ENCODE measurements around the gene LZTS2. TPM values are rescaled to one million over a fixed set of nuclear protein-coding genes. Genes with fewer than 3 reads are reported as not detected.

The LZTS2 gene, protein sequence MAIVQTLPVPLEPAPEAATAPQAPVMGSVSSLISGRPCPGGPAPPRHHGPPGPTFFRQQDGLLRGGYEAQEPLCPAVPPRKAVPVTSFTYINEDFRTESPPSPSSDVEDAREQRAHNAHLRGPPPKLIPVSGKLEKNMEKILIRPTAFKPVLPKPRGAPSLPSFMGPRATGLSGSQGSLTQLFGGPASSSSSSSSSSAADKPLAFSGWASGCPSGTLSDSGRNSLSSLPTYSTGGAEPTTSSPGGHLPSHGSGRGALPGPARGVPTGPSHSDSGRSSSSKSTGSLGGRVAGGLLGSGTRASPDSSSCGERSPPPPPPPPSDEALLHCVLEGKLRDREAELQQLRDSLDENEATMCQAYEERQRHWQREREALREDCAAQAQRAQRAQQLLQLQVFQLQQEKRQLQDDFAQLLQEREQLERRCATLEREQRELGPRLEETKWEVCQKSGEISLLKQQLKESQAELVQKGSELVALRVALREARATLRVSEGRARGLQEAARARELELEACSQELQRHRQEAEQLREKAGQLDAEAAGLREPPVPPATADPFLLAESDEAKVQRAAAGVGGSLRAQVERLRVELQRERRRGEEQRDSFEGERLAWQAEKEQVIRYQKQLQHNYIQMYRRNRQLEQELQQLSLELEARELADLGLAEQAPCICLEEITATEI
- total RNA-seq: 10 to 100 TPM; 11.6 to 13.8 TPM

- H3K4me1 Mint-ChIP-seq (ENCODE audit: low read depth): peaks cover 25% of the 10 kb centered on the region
- no peaks in the 10 kb centered on the region for H3K9me3 Mint-ChIP-seq (ENCODE audit: insufficient read depth)
These were observed at the start of gene LZTS2 for GRCh38 chr10:100999742-101000126. Gene LZTS2, plus strand, starts transcription at chr10:100999808. Its CDS starts 2,731 bp downstream, at chr10:101002539.

DNA sequence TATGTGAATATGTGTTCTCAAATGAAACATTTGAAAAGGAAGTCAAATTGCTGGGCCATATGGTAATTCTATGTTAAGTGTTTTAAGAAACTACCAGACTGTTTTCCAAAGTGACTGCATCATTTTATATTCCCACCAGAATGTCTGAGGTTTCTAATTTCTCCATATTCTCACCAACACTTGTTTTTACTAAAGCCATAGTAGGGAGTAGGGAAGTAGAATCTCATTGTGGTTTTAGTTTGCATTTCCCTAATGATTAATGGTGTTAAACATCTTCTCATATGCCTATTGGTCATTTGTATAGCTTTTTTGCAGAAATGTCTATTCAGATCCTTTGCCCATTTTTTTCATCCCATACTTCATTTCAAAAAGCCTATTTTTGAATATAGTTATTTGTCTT lies 39.4 kb upstream of the LZTS2 start:
- ChIA-PET POLR2A (no interaction called here), CTCF (no interaction called here)
- no peaks in the 10 kb centered on the region for H3K9me3 Mint-ChIP-seq (ENCODE audit: insufficient read depth)
- H3K4me3 Mint-ChIP-seq: no peak overlapping the region
- no peak overlapping the region for H3K27ac Mint-ChIP-seq
- DNase-seq: no peak
- H3K27me3 Mint-ChIP-seq (ENCODE audit: low read depth): no peaks in the 10 kb centered on the region
- no peak for ATAC-seq
- H3K36me3 Mint-ChIP-seq (ENCODE audit: low read depth): peaks cover 50% of the 10 kb centered on the region
- peaks cover 9% of the 10 kb centered on the region for H3K4me1 Mint-ChIP-seq (ENCODE audit: low read depth)

More at GRCh38 chr10:100999742-101000126, at the start of gene LZTS2:
- ChIA-PET POLR2A (no interaction called here), CTCF (interaction anchor here (0.6 to 10.1 kb wide), 8 partner anchors 8 to 50 kb away, joined by 3 to 154 read pairs (median 4); partner anchors contain the start of genes MRPL43 and TWNK)
- Mint-ChIP-seq H3K4me3 (peak within 1 kb of the TSS; percentile 75), H3K27me3 (ENCODE audit: low read depth) (peaks cover 3% of the 10 kb centered on the region), H3K36me3 (ENCODE audit: low read depth) (peaks cover under 1% of the 10 kb centered on the region), H3K27ac (peak within 1 kb of the TSS; percentile 86)
- peak; percentile 15 for ATAC-seq
- DNase-seq: no peak

- POLR2A ChIA-PET: no interaction called here
- DNase-seq (no peak), ATAC-seq (no peak)
- CTCF ChIA-PET: interaction anchor here (0.8 kb wide), 1 partner anchor 52 kb away, joined by 3 read pairs; no protein-coding TSS in a partner anchor
- H3K27ac Mint-ChIP-seq: no peak overlapping the region
- no peaks in the 10 kb centered on the region for H3K27me3 Mint-ChIP-seq (ENCODE audit: low read depth)
- H3K4me3 Mint-ChIP-seq: no peak overlapping the region
- H3K36me3 Mint-ChIP-seq (ENCODE audit: low read depth): peaks cover 43% of the 10 kb centered on the region
- no peaks in the 10 kb centered on the region for H3K4me1 Mint-ChIP-seq (ENCODE audit: low read depth)
- H3K9me3 Mint-ChIP-seq (ENCODE audit: insufficient read depth): no peaks in the 10 kb centered on the region
These were observed 37.1 kb upstream of the LZTS2 start for GRCh38 chr10:100962351-100963080.

- ATAC-seq (no peak), DNase-seq (no peak)
- Mint-ChIP-seq H3K9me3 (ENCODE audit: insufficient read depth) (no peaks in the 10 kb centered on the region), H3K27me3 (ENCODE audit: low read depth) (no peaks in the 10 kb centered on the region), H3K4me3 (no peak overlapping the region), H3K36me3 (ENCODE audit: low read depth) (peaks cover 40% of the 10 kb centered on the region), H3K4me1 (ENCODE audit: low read depth) (peaks cover under 1% of the 10 kb centered on the region), H3K27ac (no peak overlapping the region)
- CTCF ChIA-PET: no interaction called here
- POLR2A ChIA-PET: no interaction called here
These were observed 35.8 kb upstream of the LZTS2 start for GRCh38 chr10:100963826-100964225.

- peaks cover 24% of the 10 kb centered on the region for H3K36me3 Mint-ChIP-seq (ENCODE audit: low read depth)
- no peaks in the 10 kb centered on the region for H3K9me3 Mint-ChIP-seq (ENCODE audit: insufficient read depth)
- ChIA-PET POLR2A (interaction anchor here (0.6 kb wide), 1 partner anchor 24 kb away, joined by 3 read pairs; no protein-coding TSS in a partner anchor), CTCF (interaction anchor here (0.8 to 3.2 kb wide), 6 partner anchors 8 to 222 kb away, joined by 3 to 15 read pairs (median 4); partner anchors contain the start of gene LZTS2)
- H3K27ac Mint-ChIP-seq: no peak overlapping the region
- H3K4me3 Mint-ChIP-seq: no peak overlapping the region
- ATAC-seq (no peak), DNase-seq (no peak)
- H3K4me1 Mint-ChIP-seq (ENCODE audit: low read depth): peaks cover 6% of the 10 kb centered on the region
- H3K27me3 Mint-ChIP-seq (ENCODE audit: low read depth): peaks cover under 1% of the 10 kb centered on the region
These were observed 33.8 kb upstream of the LZTS2 start for GRCh38 chr10:100965820-100966219.

DNA sequence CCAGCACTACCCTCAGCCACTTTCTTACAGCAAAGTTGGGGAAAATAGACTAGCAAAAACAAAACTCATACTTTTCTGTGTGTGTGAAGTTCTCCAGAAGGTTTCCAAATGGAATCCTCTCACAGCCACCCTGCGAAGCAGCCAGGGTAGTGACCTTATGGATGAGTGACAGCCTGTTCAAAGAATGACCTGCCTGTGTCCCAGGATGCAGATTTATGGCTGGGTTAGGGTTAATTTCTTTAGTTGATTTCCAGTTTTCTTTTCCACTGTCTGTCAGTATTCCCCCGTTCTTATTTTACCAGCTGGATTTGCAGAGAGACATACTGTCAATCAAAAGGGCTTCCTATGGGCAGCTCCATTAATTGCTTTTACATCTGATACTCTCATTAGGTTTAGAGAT lies 32.7 kb upstream of the LZTS2 start:
- no peak for ATAC-seq
- peaks cover 6% of the 10 kb centered on the region for H3K4me1 Mint-ChIP-seq (ENCODE audit: low read depth)
- ChIA-PET CTCF (interaction anchor here (1.0 to 3.2 kb wide), 4 partner anchors 11 to 48 kb away, joined by 3 to 15 read pairs (median 5); no protein-coding TSS in a partner anchor), POLR2A (no interaction called here)
- no peaks in the 10 kb centered on the region for H3K9me3 Mint-ChIP-seq (ENCODE audit: insufficient read depth)
- no peak overlapping the region for H3K27ac Mint-ChIP-seq
- no peak for DNase-seq
- H3K27me3 Mint-ChIP-seq (ENCODE audit: low read depth): peaks cover 3% of the 10 kb centered on the region
- peaks cover 20% of the 10 kb centered on the region for H3K36me3 Mint-ChIP-seq (ENCODE audit: low read depth)
- no peak overlapping the region for H3K4me3 Mint-ChIP-seq

DNA sequence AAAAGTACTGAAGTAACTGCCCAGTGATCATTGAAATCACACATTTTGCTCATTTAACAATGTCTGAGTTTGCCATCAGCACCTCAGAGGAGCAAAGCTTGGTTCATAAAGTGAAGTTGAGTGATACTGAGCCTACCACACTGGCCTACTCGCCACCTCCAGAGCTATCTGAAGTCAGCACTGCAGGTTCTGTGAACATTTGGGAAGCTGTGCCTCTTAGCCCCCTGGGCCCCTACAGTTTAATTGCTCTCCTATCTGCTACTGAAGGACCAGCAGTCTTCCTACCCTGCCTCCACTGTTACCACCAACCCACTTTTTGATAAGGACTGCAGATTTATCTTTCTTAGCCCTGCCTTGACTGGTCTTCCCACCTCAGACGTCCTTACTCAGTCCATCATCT lies 32.3 kb upstream of the LZTS2 start:
- peaks cover 18% of the 10 kb centered on the region for H3K36me3 Mint-ChIP-seq (ENCODE audit: low read depth)
- H3K4me1 Mint-ChIP-seq (ENCODE audit: low read depth): peaks cover 6% of the 10 kb centered on the region
- no peak overlapping the region for H3K4me3 Mint-ChIP-seq
- ChIA-PET CTCF (interaction anchor here (1.0 to 3.2 kb wide), 5 partner anchors 11 to 48 kb away, joined by 3 to 15 read pairs (median 6); no protein-coding TSS in a partner anchor), POLR2A (no interaction called here)
- H3K9me3 Mint-ChIP-seq (ENCODE audit: insufficient read depth): no peaks in the 10 kb centered on the region
- H3K27me3 Mint-ChIP-seq (ENCODE audit: low read depth): peaks cover 3% of the 10 kb centered on the region
- no peak for ATAC-seq
- no peak for DNase-seq
- H3K27ac Mint-ChIP-seq: no peak overlapping the region

DNA sequence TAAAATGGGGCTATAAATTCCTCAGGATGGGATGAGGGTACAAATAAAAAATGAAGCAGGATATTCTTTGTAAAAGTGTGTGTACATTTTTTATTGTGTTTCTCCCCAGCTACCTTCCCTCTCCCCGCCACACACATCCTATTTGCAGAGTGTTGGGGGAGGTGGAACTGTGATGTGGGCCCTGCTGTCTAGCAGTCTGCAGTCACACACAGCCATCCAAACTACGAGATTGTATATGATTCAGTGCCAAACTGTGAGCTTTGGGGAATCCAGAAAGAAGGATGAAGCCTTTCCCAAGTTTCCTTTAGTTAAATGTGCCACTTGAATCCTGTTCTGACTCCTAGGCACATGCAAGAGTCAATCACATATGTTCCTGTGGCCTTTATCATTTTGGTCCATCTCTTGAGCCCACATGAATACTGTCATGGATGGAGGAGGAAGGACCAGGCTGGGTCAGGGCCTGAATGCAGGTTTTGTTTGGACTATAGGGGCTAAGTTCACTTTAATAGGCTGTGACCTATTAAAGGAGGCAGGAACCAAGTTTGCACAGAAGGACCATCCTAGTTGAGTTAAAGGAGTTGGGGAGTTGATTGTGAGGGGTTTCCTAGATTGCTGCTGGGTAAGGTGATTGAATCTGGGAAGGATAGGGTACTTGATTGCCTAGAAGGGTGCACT lies 31.4 kb upstream of the LZTS2 start:
- Mint-ChIP-seq H3K4me1 (ENCODE audit: low read depth) (peaks cover 6% of the 10 kb centered on the region), H3K27ac (no peak overlapping the region), H3K9me3 (ENCODE audit: insufficient read depth) (no peaks in the 10 kb centered on the region), H3K36me3 (ENCODE audit: low read depth) (peaks cover 11% of the 10 kb centered on the region), H3K27me3 (ENCODE audit: low read depth) (peaks cover 3% of the 10 kb centered on the region), H3K4me3 (no peak overlapping the region)
- ChIA-PET CTCF (interaction anchor here (1.0 to 3.2 kb wide), 7 partner anchors 12 to 127 kb away, joined by 3 to 12 read pairs (median 3); no protein-coding TSS in a partner anchor), POLR2A (no interaction called here)
- DNase-seq (no peak), ATAC-seq (no peak)

- no peak for ATAC-seq
- Mint-ChIP-seq H3K27me3 (ENCODE audit: low read depth) (peaks cover 3% of the 10 kb centered on the region), H3K4me3 (peak overlapping the region; percentile 51), H3K9me3 (ENCODE audit: insufficient read depth) (no peaks in the 10 kb centered on the region), H3K27ac (no peak overlapping the region), H3K36me3 (ENCODE audit: low read depth) (peaks cover 7% of the 10 kb centered on the region), H3K4me1 (ENCODE audit: low read depth) (peaks cover 6% of the 10 kb centered on the region)
- POLR2A ChIA-PET: no interaction called here
- CTCF ChIA-PET: interaction anchor here (1.0 to 3.2 kb wide), 5 partner anchors 12 to 127 kb away, joined by 3 to 12 read pairs (median 3); no protein-coding TSS in a partner anchor
- DNase-seq: no peak
These were observed 30.8 kb upstream of the LZTS2 start for GRCh38 chr10:100968863-100969186.

- peak within 1 kb of the TSS; percentile 51 for H3K4me3 Mint-ChIP-seq
- H3K27ac Mint-ChIP-seq: no peak within 1 kb of the TSS
- H3K4me1 Mint-ChIP-seq (ENCODE audit: low read depth): peaks cover 6% of the 10 kb centered on the region
- no peaks in the 10 kb centered on the region for H3K9me3 Mint-ChIP-seq (ENCODE audit: insufficient read depth)
- H3K36me3 Mint-ChIP-seq (ENCODE audit: low read depth): peaks cover 5% of the 10 kb centered on the region
- POLR2A ChIA-PET: no interaction called here
- peaks cover 3% of the 10 kb centered on the region for H3K27me3 Mint-ChIP-seq (ENCODE audit: low read depth)
- ATAC-seq: peak; percentile 86
- CTCF ChIA-PET: interaction anchor here (0.9 to 3.2 kb wide), 6 partner anchors 12 to 126 kb away, joined by 3 to 12 read pairs (median 4); no protein-coding TSS in a partner anchor
- peak; percentile 49 for DNase-seq
These were observed 30.2 kb upstream of the LZTS2 start, which contains the start of gene SEMA4G for GRCh38 chr10:100969187-100970075. Gene SEMA4G, plus strand, starts transcription at chr10:100969504. Its CDS starts 3,409 bp downstream, at chr10:100972913.
